Measurements from ENCODE around the gene TMEM229B. TPM values are rescaled to one million over a fixed set of nuclear protein-coding genes. Genes with fewer than 3 reads are reported as not detected.
"Not testable (repeated sequence)": the region's sequence is repeated elsewhere in the genome, so short reads cannot be mapped to it uniquely, and the experiment has no call there.

Gene TMEM229B
- total RNA-seq, 2 experiments from 2014 or later, result 10.4 to 13.3 TPM

GRCh38 chr14:67457782-67458181, 30.7 kb downstream of the TMEM229B start:
- H3K36me3 Mint-ChIP-seq (ENCODE audit: low read depth), result no peaks in the 10 kb centered on the region
- CTCF ChIA-PET, result no interaction called here
- H3K4me3 Mint-ChIP-seq, result no peak overlapping the region
- no peak for DNase-seq
- H3K4me1 Mint-ChIP-seq, result peaks cover 4% of the 10 kb centered on the region
- peaks cover 3% of the 10 kb centered on the region for H3K9me3 Mint-ChIP-seq
- H3K27ac Mint-ChIP-seq, result no peak overlapping the region
- POLR2A ChIA-PET, result no interaction called here
- peaks cover 8% of the 10 kb centered on the region for H3K27me3 Mint-ChIP-seq

- ChIA-PET CTCF (no interaction called here), POLR2A (no interaction called here)
Measured at GRCh38 chr14:67456732-67457131, 31.8 kb downstream of the TMEM229B start.

GRCh38 chr14:67453575-67454300, 34.8 kb downstream of the TMEM229B start:
- ChIA-PET CTCF (interaction anchor here (0.9 to 2.3 kb wide), 3 partner anchors 26 to 251 kb away, joined by 3 to 5 read pairs (median 3); no protein-coding TSS in a partner anchor), POLR2A (interaction anchor here (1.0 kb wide), 1 partner anchor 34 kb away, joined by 3 read pairs; the partner anchor contains the start of gene TMEM229B)
- no peak overlapping the region for H3K4me3 Mint-ChIP-seq
- H3K36me3 Mint-ChIP-seq (ENCODE audit: low read depth), result no peaks in the 10 kb centered on the region
- H3K27me3 Mint-ChIP-seq, result peaks cover 4% of the 10 kb centered on the region
- peaks cover 6% of the 10 kb centered on the region for H3K9me3 Mint-ChIP-seq
- no peak for DNase-seq
- H3K27ac Mint-ChIP-seq, result no peak overlapping the region
- H3K4me1 Mint-ChIP-seq, result no peaks in the 10 kb centered on the region

More at GRCh38 chr14:67456732-67457131, 31.8 kb downstream of the TMEM229B start:
- H3K27ac Mint-ChIP-seq, result no peak overlapping the region
- peaks cover under 1% of the 10 kb centered on the region for H3K4me1 Mint-ChIP-seq
- peaks cover 3% of the 10 kb centered on the region for H3K9me3 Mint-ChIP-seq
- DNase-seq, result no peak
- H3K4me3 Mint-ChIP-seq, result no peak overlapping the region
- no peaks in the 10 kb centered on the region for H3K36me3 Mint-ChIP-seq (ENCODE audit: low read depth)
- peaks cover 4% of the 10 kb centered on the region for H3K27me3 Mint-ChIP-seq

GRCh38 chr14:67451667-67452066, 36.9 kb downstream of the TMEM229B start:
- POLR2A ChIA-PET; DNase-seq; H3K4me1 Mint-ChIP-seq; H3K27me3 Mint-ChIP-seq; H3K27ac Mint-ChIP-seq; H3K36me3 Mint-ChIP-seq (ENCODE audit: low read depth); H3K9me3 Mint-ChIP-seq; H3K4me3 Mint-ChIP-seq: not testable (repeated sequence)
- CTCF ChIA-PET, result interaction anchor here (0.7 to 2.0 kb wide), 2 partner anchors 24 to 62 kb away, joined by 5 to 8 read pairs; no protein-coding TSS in a partner anchor

GRCh38 chr14:67449096-67449495, 39.4 kb downstream of the TMEM229B start:
- no peak overlapping the region for H3K27ac Mint-ChIP-seq
- H3K36me3 Mint-ChIP-seq (ENCODE audit: low read depth), result no peaks in the 10 kb centered on the region
- H3K9me3 Mint-ChIP-seq, result peaks cover 3% of the 10 kb centered on the region
- ChIA-PET POLR2A (no interaction called here), CTCF (interaction anchor here (0.7 kb wide), 1 partner anchor 22 kb away, joined by 3 read pairs; no protein-coding TSS in a partner anchor)
- H3K4me3 Mint-ChIP-seq, result no peak overlapping the region
- peaks cover 9% of the 10 kb centered on the region for H3K27me3 Mint-ChIP-seq
- DNase-seq, result no peak
- H3K4me1 Mint-ChIP-seq, result no peaks in the 10 kb centered on the region

- no peaks in the 10 kb centered on the region for H3K36me3 Mint-ChIP-seq (ENCODE audit: low read depth)
- POLR2A ChIA-PET, result no interaction called here
- no peak overlapping the region for H3K4me3 Mint-ChIP-seq
- peaks cover 21% of the 10 kb centered on the region for H3K27me3 Mint-ChIP-seq
- H3K4me1 Mint-ChIP-seq, result no peaks in the 10 kb centered on the region
- peaks cover 3% of the 10 kb centered on the region for H3K9me3 Mint-ChIP-seq
- no peak for DNase-seq
- H3K27ac Mint-ChIP-seq, result no peak overlapping the region
- CTCF ChIA-PET, result interaction anchor here (1.1 kb wide), 2 partner anchors 20 to 67 kb away, joined by 4 read pairs; no protein-coding TSS in a partner anchor
Measured at GRCh38 chr14:67447033-67447381, 41.5 kb downstream of the TMEM229B start.

GRCh38 chr14:67446371-67447032, 42.0 kb downstream of the TMEM229B start:
- POLR2A ChIA-PET, result interaction anchor here (1.2 kb wide), 1 partner anchor 13 kb away, joined by 3 read pairs; no protein-coding TSS in a partner anchor

GRCh38 chr14:67444395-67444794, 44.1 kb downstream of the TMEM229B start:
- CTCF ChIA-PET, result no interaction called here
- no peaks in the 10 kb centered on the region for H3K36me3 Mint-ChIP-seq (ENCODE audit: low read depth)
- POLR2A ChIA-PET, result no interaction called here

More at GRCh38 chr14:67446371-67447032, 42.0 kb downstream of the TMEM229B start:
- Mint-ChIP-seq H3K9me3 (peaks cover 3% of the 10 kb centered on the region), H3K36me3 (ENCODE audit: low read depth) (no peaks in the 10 kb centered on the region), H3K27ac (no peak overlapping the region), H3K27me3 (peaks cover 21% of the 10 kb centered on the region), H3K4me3 (no peak overlapping the region), H3K4me1 (no peaks in the 10 kb centered on the region)
- no peak for DNase-seq
- CTCF ChIA-PET, result no interaction called here

GRCh38 chr14:67442139-67442906, 46.2 kb downstream of the TMEM229B start:
- no peak for DNase-seq
- ChIA-PET POLR2A (no interaction called here), CTCF (interaction anchor here (1.1 to 1.6 kb wide), 2 partner anchors 25 to 129 kb away, joined by 3 to 5 read pairs; no protein-coding TSS in a partner anchor)
- Mint-ChIP-seq H3K4me3 (no peak overlapping the region), H3K9me3 (no peaks in the 10 kb centered on the region), H3K27ac (no peak overlapping the region), H3K4me1 (no peaks in the 10 kb centered on the region), H3K36me3 (ENCODE audit: low read depth) (no peaks in the 10 kb centered on the region), H3K27me3 (peaks cover 29% of the 10 kb centered on the region)

More at GRCh38 chr14:67444395-67444794, 44.1 kb downstream of the TMEM229B start:
- no peaks in the 10 kb centered on the region for H3K9me3 Mint-ChIP-seq
- DNase-seq, result no peak
- H3K27me3 Mint-ChIP-seq, result peaks cover 23% of the 10 kb centered on the region
- H3K4me1 Mint-ChIP-seq, result no peaks in the 10 kb centered on the region
- no peak overlapping the region for H3K27ac Mint-ChIP-seq
- H3K4me3 Mint-ChIP-seq, result no peak overlapping the region

GRCh38 chr14:67441672-67442071, 46.8 kb downstream of the TMEM229B start:
- CTCF ChIA-PET, result interaction anchor here (1.6 kb wide), 1 partner anchor 26 kb away, joined by 3 read pairs; no protein-coding TSS in a partner anchor
- Mint-ChIP-seq H3K4me3 (no peak overlapping the region), H3K9me3 (no peaks in the 10 kb centered on the region), H3K27ac (no peak overlapping the region), H3K27me3 (peaks cover 31% of the 10 kb centered on the region), H3K36me3 (ENCODE audit: low read depth) (no peaks in the 10 kb centered on the region), H3K4me1 (no peaks in the 10 kb centered on the region)
- POLR2A ChIA-PET, result no interaction called here
- no peak for DNase-seq

- Mint-ChIP-seq H3K36me3 (ENCODE audit: low read depth) (no peaks in the 10 kb centered on the region), H3K4me1 (no peaks in the 10 kb centered on the region), H3K27ac (no peak overlapping the region), H3K4me3 (no peak overlapping the region), H3K27me3 (peaks cover 31% of the 10 kb centered on the region), H3K9me3 (no peaks in the 10 kb centered on the region)
- DNase-seq, result no peak
- POLR2A ChIA-PET, result no interaction called here
- CTCF ChIA-PET, result interaction anchor here (1.4 kb wide), 1 partner anchor 15 kb away, joined by 3 read pairs; no protein-coding TSS in a partner anchor
Measured at GRCh38 chr14:67441256-67441655, 47.3 kb downstream of the TMEM229B start.

GRCh38 chr14:67440513-67440912, 48.0 kb downstream of the TMEM229B start:
- Mint-ChIP-seq H3K36me3 (ENCODE audit: low read depth) (no peaks in the 10 kb centered on the region), H3K4me1 (no peaks in the 10 kb centered on the region), H3K27me3 (peaks cover 33% of the 10 kb centered on the region), H3K9me3 (no peaks in the 10 kb centered on the region), H3K4me3 (no peak overlapping the region), H3K27ac (no peak overlapping the region)
- ChIA-PET CTCF (interaction anchor here (1.4 kb wide), 1 partner anchor 14 kb away, joined by 3 read pairs; no protein-coding TSS in a partner anchor), POLR2A (no interaction called here)
- DNase-seq, result no peak

Data from activated CD4-positive, alpha-beta memory T cell treated with anti-CD3 and anti-CD28 coated beads, Interleukin-2, amount 10 ng/mL, durations not matched to agents 7 days and 5 days (primary cell).